OCI-LY3 (cell line): ENCODE data around the gene DAGLA.

Experiments used
- EZH2phosphoT487 ChIP-seq: fragments of 200-600 bp; shearing (Covaris generic); IDR thresholded peaks from 2 replicates; pipeline ENCODE4 v1.6.1; 2018; ENCODE audit warnings: antibody characterized with exemption, mixed run types, low read depth
- TF ChIP-seq, protein P1 (sequence below): fragments of 200-600, 300-600 bp; sonication (generic); IDR thresholded peaks from 2 replicates; pipeline ENCODE4 v1.5.1; 2014; ENCODE audit warnings: antibody characterized with exemption, low read length, low read depth

DNA sequence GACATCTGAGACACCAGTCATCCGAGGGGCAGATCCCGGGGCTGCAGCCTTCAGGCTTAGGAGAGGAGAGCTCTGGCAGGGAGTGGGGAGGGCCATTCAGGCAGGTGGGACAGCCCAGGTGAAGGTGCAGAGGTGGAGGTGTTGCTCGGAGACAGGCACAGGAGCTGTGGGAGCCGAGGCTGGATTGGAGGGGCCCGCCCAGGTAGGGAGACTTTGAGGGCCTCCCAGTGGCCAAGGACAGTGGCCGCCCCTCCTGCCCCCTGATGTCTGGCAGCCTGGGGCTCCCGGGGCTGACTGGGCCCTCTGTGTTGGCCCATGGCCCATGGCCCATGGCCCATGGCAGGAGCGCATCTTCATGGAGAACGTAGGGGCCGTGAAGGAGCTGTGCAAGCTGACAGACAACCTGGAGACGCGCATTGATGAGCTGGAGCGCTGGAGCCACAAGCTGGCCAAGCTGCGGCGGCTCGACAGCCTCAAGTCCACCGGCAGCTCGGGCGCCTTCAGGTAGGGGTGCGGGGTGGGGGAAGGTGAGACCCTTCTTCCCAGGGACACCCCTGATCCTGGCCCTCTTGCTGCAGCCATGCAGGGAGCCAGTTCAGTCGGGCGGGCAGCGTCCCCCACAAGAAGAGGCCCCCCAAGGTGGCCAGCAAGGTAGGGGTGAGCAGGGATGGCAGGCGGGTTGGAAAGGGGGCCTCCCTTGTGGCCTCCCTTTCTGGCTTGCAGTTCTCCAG lies 98.9 kb downstream of the DAGLA start:
- TF ChIP-seq, protein P1, sequence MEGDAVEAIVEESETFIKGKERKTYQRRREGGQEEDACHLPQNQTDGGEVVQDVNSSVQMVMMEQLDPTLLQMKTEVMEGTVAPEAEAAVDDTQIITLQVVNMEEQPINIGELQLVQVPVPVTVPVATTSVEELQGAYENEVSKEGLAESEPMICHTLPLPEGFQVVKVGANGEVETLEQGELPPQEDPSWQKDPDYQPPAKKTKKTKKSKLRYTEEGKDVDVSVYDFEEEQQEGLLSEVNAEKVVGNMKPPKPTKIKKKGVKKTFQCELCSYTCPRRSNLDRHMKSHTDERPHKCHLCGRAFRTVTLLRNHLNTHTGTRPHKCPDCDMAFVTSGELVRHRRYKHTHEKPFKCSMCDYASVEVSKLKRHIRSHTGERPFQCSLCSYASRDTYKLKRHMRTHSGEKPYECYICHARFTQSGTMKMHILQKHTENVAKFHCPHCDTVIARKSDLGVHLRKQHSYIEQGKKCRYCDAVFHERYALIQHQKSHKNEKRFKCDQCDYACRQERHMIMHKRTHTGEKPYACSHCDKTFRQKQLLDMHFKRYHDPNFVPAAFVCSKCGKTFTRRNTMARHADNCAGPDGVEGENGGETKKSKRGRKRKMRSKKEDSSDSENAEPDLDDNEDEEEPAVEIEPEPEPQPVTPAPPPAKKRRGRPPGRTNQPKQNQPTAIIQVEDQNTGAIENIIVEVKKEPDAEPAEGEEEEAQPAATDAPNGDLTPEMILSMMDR = no peak
- no peak for TF ChIP-seq EZH2phosphoT487
